Thyroid gland (tissue), 4 donors: Measurements from ENCODE around the gene RB1. TPM values are rescaled to one million over a fixed set of nuclear protein-coding genes. Genes with fewer than 3 reads are reported as not detected.

Source experiments
- DNase-seq, 2 donors: peaks; one replicate each; pipeline ENCODE4 v3.0.0-alpha.2; 2019
- H3K27ac ChIP-seq, 3 donors: fragments of 200-600 bp; sonication (generic); 1 replicate in 2 of 3; 2 replicates in 1 of 3; pipeline ENCODE4 v1.5.1; 2016 to 2019; ENCODE audit warnings: mild to moderate bottlenecking in 1 of 3, moderate library complexity in 1 of 3
- H3K27me3 ChIP-seq: fragments of 200-600 bp; sonication (generic); one replicate; pipeline ENCODE4 v1.5.1; 2019
- H3K36me3 ChIP-seq, 2 donors: fragments of 200-600 bp; sonication (generic); one replicate each; pipeline ENCODE4 v1.5.1; 2016 to 2019
- H3K4me1 ChIP-seq, 2 donors: fragments of 200-600 bp; sonication (generic); one replicate each; pipeline ENCODE4 v1.5.1; 2017 to 2019
- H3K4me3 ChIP-seq, 3 donors: fragments of 200-600 bp; sonication (generic); replicated peaks in 1 of 3; 1 replicate in 2 of 3; 2 replicates in 1 of 3; pipeline ENCODE4 v1.5.1; 2016; ENCODE audit warnings: mild to moderate bottlenecking in 1 of 3
- H3K9me3 ChIP-seq: fragments of 200-600 bp; sonication (generic); one replicate; pipeline ENCODE4 v1.5.1; 2017
- CTCF ChIP-seq, 6 experiments: fragments of 200-600 bp in 3 of 6; fragments of 450-650 bp in 3 of 6; sonication (generic) in 3 of 6; IDR thresholded peaks; one replicate each; pipeline ENCODE4 v1.5.1; 2016 to 2019; ENCODE audit warnings: antibody characterized with exemption in 6 of 6, mild to moderate bottlenecking in 2 of 6, inconsistent platforms in 1 of 6, moderate library complexity in 1 of 6
- POLR2A ChIP-seq, 2 donors: fragments of 450-650 bp; IDR thresholded peaks; one replicate each; pipeline ENCODE4 v1.6.1; 2017; ENCODE audit warnings: antibody characterized with exemption in 2 of 2, mild to moderate bottlenecking in 2 of 2, moderate library complexity in 1 of 2
- WGBS, 2 donors: methylation state at CpG; one replicate each; pipeline ENCODE4 v1.1.5; 2017; 5-methylcytosine and 5-hydroxymethylcytosine counted together
- intact Hi-C: fragments of 100-400 bp; cut with DNase I; formaldehyde crosslinking; loops from one replicate; pipeline ENCODE4 v1.15.1; 2023
- total RNA-seq, 4 donors: library from RNA; depleted of rRNA; stranded (reverse); fragments of >200 nt; gene quantifications; one replicate each; pipeline ENCODE4 v1.2.3, GENCODE V29; 2016

Gene RB1
- total RNA-seq, result 10 to 100 TPM; 38.5 to 62.1 (median 41.8) TPM

GRCh38 chr13:48303359-48304142, at the start of gene RB1:
Gene RB1, plus strand, starts transcription at chr13:48303751. Its CDS starts 162 bp downstream, at chr13:48303913.
- TF ChIP-seq CTCF (IDR thresholded peaks at IDR 0.05), result no peak
- TF ChIP-seq POLR2A (IDR thresholded peaks at IDR 0.05), result peak; percentile 81 to 98

DNA sequence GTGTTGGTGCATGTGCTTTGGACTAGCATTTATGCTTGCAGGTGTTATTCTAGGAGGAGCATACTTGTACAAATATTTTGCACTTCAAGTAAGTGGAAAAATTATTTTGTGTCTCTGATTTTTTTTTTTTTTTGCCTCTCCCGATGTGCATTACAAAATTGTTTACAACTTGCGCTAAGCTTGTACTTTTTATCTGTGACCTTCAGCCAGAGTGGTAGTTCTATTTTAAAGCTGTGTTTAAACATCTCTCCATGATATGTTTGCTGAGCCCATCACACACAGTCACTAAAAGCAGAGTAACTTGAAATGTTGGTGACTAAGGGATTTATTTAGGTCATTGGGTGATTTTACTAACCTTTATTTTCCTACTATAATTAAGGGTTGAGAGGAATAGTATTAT, 49.7 kb upstream of the RB1 start:
- no peak for DNase-seq
- no peaks in the 10 kb centered on the region for H3K9me3 ChIP-seq
- H3K27ac ChIP-seq, result no peak overlapping the region
- H3K4me1 ChIP-seq, result peaks cover 0 to 14% of the 10 kb centered on the region in 2 donors
- H3K36me3 ChIP-seq, result peaks cover 34 to 48% of the 10 kb centered on the region in 2 donors
- H3K4me3 ChIP-seq, result no peak overlapping the region
- no peaks in the 10 kb centered on the region for H3K27me3 ChIP-seq
- 68 to 87% methylated on average over 2 of the region's 2 CpGs for WGBS, 2 donors
- intact Hi-C loops, result no loop called here
- no peak for TF ChIP-seq POLR2A (IDR thresholded peaks at IDR 0.05)
- no peak for TF ChIP-seq CTCF (IDR thresholded peaks at IDR 0.05)

More at GRCh38 chr13:48303359-48304142, at the start of gene RB1:
- Histone ChIP-seq H3K4me1 (peaks cover 11 to 18% of the 10 kb centered on the region in 2 donors), H3K36me3 (peaks cover 0 to 7% of the 10 kb centered on the region in 2 donors), H3K27ac (peak within 1 kb of the TSS; percentile 96 to 100 (median 98)), H3K4me3 (peak within 1 kb of the TSS; percentile 82 to 98 (median 93)), H3K27me3 (no peaks in the 10 kb centered on the region), H3K9me3 (no peaks in the 10 kb centered on the region)
- 0 to 1% methylated on average over 8 to 41 of the region's 96 CpGs for WGBS, 2 donors
- DNase-seq, result peak; percentile 91 to 93
- intact Hi-C loops, result loop anchor here (5.0 to 10.0 kb wide), 2 partner anchors 66 to 209 kb away; partner anchors contain the start of gene MED4

DNA sequence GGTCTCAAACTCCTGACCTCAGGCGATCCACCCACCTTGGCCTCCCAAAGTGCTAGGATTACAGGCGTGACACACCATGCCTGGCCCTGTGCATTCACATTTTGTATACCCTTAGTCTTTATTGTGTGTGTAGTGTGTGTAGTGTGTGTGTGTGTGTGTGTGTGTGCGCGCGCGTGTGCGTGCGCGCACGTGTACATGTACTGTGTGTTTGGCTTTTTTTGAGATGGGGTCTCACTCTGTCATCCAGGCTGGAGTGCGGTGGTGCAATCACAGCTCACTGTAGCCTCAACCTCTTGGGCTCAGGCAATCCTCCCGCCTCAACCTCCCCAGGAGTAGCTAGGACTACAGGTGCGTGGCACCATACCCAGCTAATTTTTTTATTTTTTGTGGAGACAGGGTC, 48.5 kb upstream of the RB1 start:
- Histone ChIP-seq H3K36me3 (peaks cover 46 to 58% of the 10 kb centered on the region in 2 donors), H3K27me3 (no peaks in the 10 kb centered on the region), H3K4me3 (no peak overlapping the region), H3K27ac (no peak overlapping the region), H3K9me3 (no peaks in the 10 kb centered on the region), H3K4me1 (peaks cover 0 to 8% of the 10 kb centered on the region in 2 donors)
- TF ChIP-seq CTCF (IDR thresholded peaks at IDR 0.05) (no peak), POLR2A (IDR thresholded peaks at IDR 0.05) (no peak)
- WGBS, 2 donors, result 93 to 99% methylated on average over 13 of the region's 13 CpGs
- DNase-seq, result no peak
- intact Hi-C loops, result no loop called here

- Histone ChIP-seq H3K9me3 (no peaks in the 10 kb centered on the region), H3K27me3 (no peaks in the 10 kb centered on the region), H3K36me3 (peaks cover 53 to 61% of the 10 kb centered on the region in 2 donors), H3K27ac (no peak overlapping the region), H3K4me1 (peaks cover 0 to 7% of the 10 kb centered on the region in 2 donors), H3K4me3 (no peak overlapping the region)
- intact Hi-C loops, result no loop called here
- TF ChIP-seq POLR2A (IDR thresholded peaks at IDR 0.05) (no peak), CTCF (IDR thresholded peaks at IDR 0.05) (no peak)
- 73 to 87% methylated on average over 1 of the region's 1 CpG for WGBS, 2 donors
- DNase-seq, result no peak
Observed at GRCh38 chr13:48255954-48256353, 47.6 kb upstream of the RB1 start.

DNA sequence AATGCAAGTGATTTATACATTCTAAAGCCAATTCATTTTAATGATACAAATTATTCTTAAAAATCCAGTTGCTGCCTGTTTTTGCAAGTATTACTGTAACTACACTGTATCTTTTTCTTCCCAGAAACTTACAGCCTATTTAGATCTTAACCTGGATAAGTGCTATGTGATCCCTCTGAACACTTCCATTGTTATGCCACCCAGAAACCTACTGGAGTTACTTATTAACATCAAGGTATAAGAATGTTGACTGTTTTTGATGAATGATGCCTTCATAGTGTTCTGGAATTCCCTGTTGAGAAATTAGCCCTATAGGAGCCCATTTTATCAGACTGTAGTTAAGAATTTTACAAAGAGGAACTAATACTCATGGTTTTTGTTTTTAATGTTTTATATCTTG, 45.5 kb upstream of the RB1 start:
- intact Hi-C loops, result no loop called here
- TF ChIP-seq CTCF (IDR thresholded peaks at IDR 0.05), result no peak
- TF ChIP-seq POLR2A (IDR thresholded peaks at IDR 0.05), result no peak
- no peak for DNase-seq
- H3K27me3 ChIP-seq, result no peaks in the 10 kb centered on the region
- no peak overlapping the region for H3K4me3 ChIP-seq
- H3K27ac ChIP-seq, result no peak overlapping the region
- H3K36me3 ChIP-seq, result peaks cover 65 to 67% of the 10 kb centered on the region in 2 donors
- H3K9me3 ChIP-seq, result no peaks in the 10 kb centered on the region
- H3K4me1 ChIP-seq, result peaks cover 0 to 3% of the 10 kb centered on the region in 2 donors
